ENCODE measurements around the gene NUDT4B. TPM values are rescaled to one million over a fixed set of nuclear protein-coding genes. Genes with fewer than 3 reads are reported as not detected.
"Not testable (repeated sequence)": the region's sequence is repeated elsewhere in the genome, so short reads cannot be mapped to it uniquely, and the experiment has no call there.

The NUDT4B gene
- polyA plus RNA-seq, 1 donor (not counting 4 experiments of a cell fraction or from before 2014, with no cell fraction given) = 8.7 TPM

DNA sequence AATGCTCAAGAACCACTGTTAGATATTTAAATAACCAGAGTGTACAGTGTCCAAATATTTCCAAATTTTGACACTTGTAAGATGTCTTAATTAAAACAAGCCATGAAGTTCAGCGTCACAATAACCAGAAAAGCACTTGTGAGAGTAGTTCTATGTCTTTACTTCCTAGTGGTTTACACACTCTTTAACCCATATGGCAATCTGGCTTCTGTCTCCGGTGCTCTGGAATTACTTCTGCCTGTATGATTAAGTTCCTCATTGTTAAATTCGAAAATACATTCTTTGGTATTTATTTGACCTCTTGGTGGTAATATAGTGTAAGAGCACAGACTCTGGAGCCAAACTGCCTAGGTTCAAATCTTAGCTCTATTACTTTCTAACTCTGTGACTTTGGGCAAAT lies 20.9 kb downstream of the NUDT4B start:
- H3K79me2 ChIP-seq (ENCODE audit: control insufficient read depth, insufficient read depth, low read length); H4K20me1 ChIP-seq (ENCODE audit: control insufficient read depth, extremely low read depth, insufficient read depth, low read length); DNase-seq (ENCODE audit: low read depth, low spot score); H3K9me3 ChIP-seq (ENCODE audit: control insufficient read depth, low read depth, low read length); dilution Hi-C loops (cut with MboI; ENCODE audit: extremely low pct_ligation_motif_present, low sequenced_read_pairs); H3K4me3 ChIP-seq (ENCODE audit: control insufficient read depth in 2 of 3, extremely low read depth in 1 of 3, insufficient read depth in 2 of 3, low read depth in 1 of 3, low read length in 3 of 3); H3K4me1 ChIP-seq (ENCODE audit: control insufficient read depth, extremely low read depth, insufficient read depth, low read length); H3K27ac ChIP-seq (ENCODE audit: control insufficient read depth, insufficient read depth, low read length); H3K36me3 ChIP-seq (ENCODE audit: control insufficient read depth in 2 of 2, extremely low read depth in 1 of 2, insufficient read depth in 2 of 2, low read length in 2 of 2); H3K9ac ChIP-seq (ENCODE audit: control insufficient read depth, extremely low read depth, insufficient read depth, low read length); H2AFZ ChIP-seq (ENCODE audit: control insufficient read depth, low read length); H3K4me2 ChIP-seq (ENCODE audit: control insufficient read depth, extremely low read depth, insufficient read depth, low read depth, low read length); H3K9me1 ChIP-seq (ENCODE audit: control insufficient read depth, extremely low read depth, insufficient read depth, low read length); H3K27me3 ChIP-seq (ENCODE audit: control insufficient read depth, extremely low read depth, insufficient read depth, low read length): not testable (repeated sequence)
- peak; percentile 23 for FAIRE-seq

- DNase-seq (ENCODE audit: low read depth, low spot score); FAIRE-seq; H2AFZ ChIP-seq (ENCODE audit: control insufficient read depth, low read length); H4K20me1 ChIP-seq (ENCODE audit: control insufficient read depth, extremely low read depth, insufficient read depth, low read length); H3K9me1 ChIP-seq (ENCODE audit: control insufficient read depth, extremely low read depth, insufficient read depth, low read length); H3K4me2 ChIP-seq (ENCODE audit: control insufficient read depth, extremely low read depth, insufficient read depth, low read depth, low read length); H3K79me2 ChIP-seq (ENCODE audit: control insufficient read depth, insufficient read depth, low read length); H3K4me1 ChIP-seq (ENCODE audit: control insufficient read depth, extremely low read depth, insufficient read depth, low read length); H3K27ac ChIP-seq (ENCODE audit: control insufficient read depth, insufficient read depth, low read length); H3K4me3 ChIP-seq (ENCODE audit: control insufficient read depth in 2 of 3, extremely low read depth in 1 of 3, insufficient read depth in 2 of 3, low read depth in 1 of 3, low read length in 3 of 3); H3K9ac ChIP-seq (ENCODE audit: control insufficient read depth, extremely low read depth, insufficient read depth, low read length); H3K27me3 ChIP-seq (ENCODE audit: control insufficient read depth, extremely low read depth, insufficient read depth, low read length); dilution Hi-C loops (cut with MboI; ENCODE audit: extremely low pct_ligation_motif_present, low sequenced_read_pairs); H3K9me3 ChIP-seq (ENCODE audit: control insufficient read depth, low read depth, low read length); H3K36me3 ChIP-seq (ENCODE audit: control insufficient read depth in 2 of 2, extremely low read depth in 1 of 2, insufficient read depth in 2 of 2, low read length in 2 of 2): not testable (repeated sequence)
These were observed 25.1 kb downstream of the NUDT4B start for GRCh38 chr1:148773690-148774089.

GRCh38 chr1:148774102-148774501 lies 25.5 kb downstream of the NUDT4B start:
- H2AFZ ChIP-seq (ENCODE audit: control insufficient read depth, low read length); dilution Hi-C loops (cut with MboI; ENCODE audit: extremely low pct_ligation_motif_present, low sequenced_read_pairs); DNase-seq (ENCODE audit: low read depth, low spot score); H3K79me2 ChIP-seq (ENCODE audit: control insufficient read depth, insufficient read depth, low read length); H3K27ac ChIP-seq (ENCODE audit: control insufficient read depth, insufficient read depth, low read length); H3K27me3 ChIP-seq (ENCODE audit: control insufficient read depth, extremely low read depth, insufficient read depth, low read length); H4K20me1 ChIP-seq (ENCODE audit: control insufficient read depth, extremely low read depth, insufficient read depth, low read length); H3K4me2 ChIP-seq (ENCODE audit: control insufficient read depth, extremely low read depth, insufficient read depth, low read depth, low read length); H3K4me3 ChIP-seq (ENCODE audit: control insufficient read depth in 2 of 3, extremely low read depth in 1 of 3, insufficient read depth in 2 of 3, low read depth in 1 of 3, low read length in 3 of 3); H3K4me1 ChIP-seq (ENCODE audit: control insufficient read depth, extremely low read depth, insufficient read depth, low read length); H3K9ac ChIP-seq (ENCODE audit: control insufficient read depth, extremely low read depth, insufficient read depth, low read length); FAIRE-seq; H3K9me1 ChIP-seq (ENCODE audit: control insufficient read depth, extremely low read depth, insufficient read depth, low read length); H3K9me3 ChIP-seq (ENCODE audit: control insufficient read depth, low read depth, low read length); H3K36me3 ChIP-seq (ENCODE audit: control insufficient read depth in 2 of 2, extremely low read depth in 1 of 2, insufficient read depth in 2 of 2, low read length in 2 of 2): not testable (repeated sequence)

GRCh38 chr1:148775263-148775662 lies 26.7 kb downstream of the NUDT4B start:
- H3K4me3 ChIP-seq (ENCODE audit: control insufficient read depth in 2 of 3, extremely low read depth in 1 of 3, insufficient read depth in 2 of 3, low read depth in 1 of 3, low read length in 3 of 3); H3K9me1 ChIP-seq (ENCODE audit: control insufficient read depth, extremely low read depth, insufficient read depth, low read length); H3K4me1 ChIP-seq (ENCODE audit: control insufficient read depth, extremely low read depth, insufficient read depth, low read length); DNase-seq (ENCODE audit: low read depth, low spot score); dilution Hi-C loops (cut with MboI; ENCODE audit: extremely low pct_ligation_motif_present, low sequenced_read_pairs); H3K36me3 ChIP-seq (ENCODE audit: control insufficient read depth in 2 of 2, extremely low read depth in 1 of 2, insufficient read depth in 2 of 2, low read length in 2 of 2); FAIRE-seq; H4K20me1 ChIP-seq (ENCODE audit: control insufficient read depth, extremely low read depth, insufficient read depth, low read length); H2AFZ ChIP-seq (ENCODE audit: control insufficient read depth, low read length); H3K9ac ChIP-seq (ENCODE audit: control insufficient read depth, extremely low read depth, insufficient read depth, low read length); H3K27me3 ChIP-seq (ENCODE audit: control insufficient read depth, extremely low read depth, insufficient read depth, low read length); H3K27ac ChIP-seq (ENCODE audit: control insufficient read depth, insufficient read depth, low read length); H3K9me3 ChIP-seq (ENCODE audit: control insufficient read depth, low read depth, low read length); H3K79me2 ChIP-seq (ENCODE audit: control insufficient read depth, insufficient read depth, low read length); H3K4me2 ChIP-seq (ENCODE audit: control insufficient read depth, extremely low read depth, insufficient read depth, low read depth, low read length): not testable (repeated sequence)

DNA sequence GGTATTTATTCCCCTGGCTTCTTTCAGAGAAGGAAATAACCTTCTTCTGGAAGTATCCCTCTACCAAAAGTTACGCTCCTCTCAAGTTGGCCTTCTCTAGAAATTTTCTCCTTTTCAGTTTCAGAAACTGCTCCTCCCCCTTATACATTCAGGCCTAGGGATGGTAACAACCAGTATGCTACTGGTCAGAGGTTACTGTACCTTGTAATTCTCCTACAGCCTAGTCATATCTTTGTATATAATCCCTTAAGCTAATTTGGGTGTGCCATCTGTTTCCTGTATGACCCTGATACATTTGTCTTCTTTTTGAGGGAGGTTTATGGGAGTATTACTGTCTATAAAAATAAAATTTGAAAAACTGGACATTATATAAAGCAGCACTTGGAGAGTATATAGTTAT lies 29.1 kb downstream of the NUDT4B start:
- H4K20me1 ChIP-seq (ENCODE audit: control insufficient read depth, extremely low read depth, insufficient read depth, low read length); H3K27ac ChIP-seq (ENCODE audit: control insufficient read depth, insufficient read depth, low read length); H3K79me2 ChIP-seq (ENCODE audit: control insufficient read depth, insufficient read depth, low read length); H3K4me3 ChIP-seq (ENCODE audit: control insufficient read depth in 2 of 3, extremely low read depth in 1 of 3, insufficient read depth in 2 of 3, low read depth in 1 of 3, low read length in 3 of 3); H3K9ac ChIP-seq (ENCODE audit: control insufficient read depth, extremely low read depth, insufficient read depth, low read length); H2AFZ ChIP-seq (ENCODE audit: control insufficient read depth, low read length); FAIRE-seq; H3K27me3 ChIP-seq (ENCODE audit: control insufficient read depth, extremely low read depth, insufficient read depth, low read length); H3K9me3 ChIP-seq (ENCODE audit: control insufficient read depth, low read depth, low read length); H3K4me2 ChIP-seq (ENCODE audit: control insufficient read depth, extremely low read depth, insufficient read depth, low read depth, low read length); H3K36me3 ChIP-seq (ENCODE audit: control insufficient read depth in 2 of 2, extremely low read depth in 1 of 2, insufficient read depth in 2 of 2, low read length in 2 of 2); H3K4me1 ChIP-seq (ENCODE audit: control insufficient read depth, extremely low read depth, insufficient read depth, low read length); dilution Hi-C loops (cut with MboI; ENCODE audit: extremely low pct_ligation_motif_present, low sequenced_read_pairs); H3K9me1 ChIP-seq (ENCODE audit: control insufficient read depth, extremely low read depth, insufficient read depth, low read length); DNase-seq (ENCODE audit: low read depth, low spot score): not testable (repeated sequence)
